LNCaP clone FGC (cell line): ENCODE measurements around the gene SLC20A1.

Experiments
- DNase-seq: peaks from one replicate; pipeline ENCODE4 v3.0.0-alpha.2; 2011; ENCODE audit warnings: low read depth
- H3K4me3 ChIP-seq: 2 replicates; pipeline ENCODE4 v1.5.1; 2011; ENCODE audit warnings: mild to moderate bottlenecking, low read depth, low read length, control low read depth
- CTCF ChIP-seq: IDR thresholded peaks from 2 replicates; pipeline ENCODE4 v1.5.1; 2012; ENCODE audit warnings: mild to moderate bottlenecking; ENCODE audit not compliant: control insufficient read depth, insufficient read depth; ENCODE audit errors: extremely low read depth

The SLC20A1 gene

GRCh38 chr2:112645310-112646101 is at the start of gene SLC20A1:
Gene SLC20A1, plus strand, starts transcription at chr2:112645939. Its CDS starts 890 bp downstream, at chr2:112646829.
- no peak for TF ChIP-seq CTCF
- peak; percentile 54 for DNase-seq
- H3K4me3 ChIP-seq, result peak within 1 kb of the TSS; percentile 80

DNA sequence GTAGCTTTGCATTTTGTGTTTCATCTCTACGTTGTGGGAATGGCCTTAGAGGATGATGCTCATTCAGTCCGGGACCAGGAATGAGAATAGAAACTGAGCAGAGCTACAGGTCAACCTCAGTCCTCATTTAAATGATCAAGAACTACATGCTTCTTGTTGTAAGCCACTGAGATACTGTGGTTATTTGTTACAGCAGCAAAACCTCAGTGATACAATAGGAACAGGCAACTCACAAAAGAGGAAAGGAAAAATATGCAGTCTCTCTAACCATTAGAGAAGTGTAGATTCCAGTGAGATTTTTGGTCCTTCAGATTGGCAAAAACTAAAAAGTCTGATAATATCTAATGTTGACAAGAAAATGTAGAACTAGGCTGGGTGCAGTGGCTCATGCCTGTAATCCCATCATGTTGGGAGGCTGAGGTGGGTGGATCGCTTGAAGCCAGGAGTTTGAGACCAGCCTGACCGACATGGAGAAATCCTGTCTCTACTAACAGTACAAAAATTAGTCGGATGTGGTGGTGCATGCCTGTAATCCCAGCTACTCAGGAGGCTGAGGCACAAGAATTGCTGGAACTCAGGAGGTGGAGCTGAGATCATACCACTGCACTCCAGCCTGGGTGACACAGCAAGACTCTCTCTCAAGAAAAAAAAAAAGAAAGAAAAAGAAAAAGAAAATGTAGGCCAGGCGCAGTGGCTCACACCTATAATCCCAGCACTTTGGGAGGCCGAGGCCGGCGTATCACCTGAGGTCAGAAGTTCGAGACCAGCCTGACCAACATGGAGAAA is 48.0 kb upstream of the SLC20A1 start:
- TF ChIP-seq CTCF, result no peak
- H3K4me3 ChIP-seq, result no peak overlapping the region
- no peak for DNase-seq

DNA sequence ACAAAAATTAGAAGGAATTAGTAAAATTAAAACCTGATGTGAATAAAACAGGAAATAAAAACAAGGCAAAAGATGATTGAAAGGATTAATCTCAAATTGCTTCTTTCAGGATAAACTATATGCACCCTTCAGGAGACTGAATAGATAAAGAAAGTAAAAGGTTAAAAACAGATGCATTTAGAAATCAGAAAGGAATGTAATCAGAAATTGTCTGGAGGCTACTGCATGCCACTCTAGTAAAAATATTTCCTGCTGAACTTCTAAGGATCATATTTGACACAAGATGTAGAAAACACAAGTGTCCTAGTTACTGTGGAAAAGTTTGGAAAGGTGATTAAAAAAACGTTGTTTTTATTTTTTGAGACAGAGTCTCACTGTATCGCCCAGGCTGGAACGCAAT is 45.1 kb upstream of the SLC20A1 start:
- no peak for TF ChIP-seq CTCF
- no peak overlapping the region for H3K4me3 ChIP-seq
- no peak for DNase-seq

DNA sequence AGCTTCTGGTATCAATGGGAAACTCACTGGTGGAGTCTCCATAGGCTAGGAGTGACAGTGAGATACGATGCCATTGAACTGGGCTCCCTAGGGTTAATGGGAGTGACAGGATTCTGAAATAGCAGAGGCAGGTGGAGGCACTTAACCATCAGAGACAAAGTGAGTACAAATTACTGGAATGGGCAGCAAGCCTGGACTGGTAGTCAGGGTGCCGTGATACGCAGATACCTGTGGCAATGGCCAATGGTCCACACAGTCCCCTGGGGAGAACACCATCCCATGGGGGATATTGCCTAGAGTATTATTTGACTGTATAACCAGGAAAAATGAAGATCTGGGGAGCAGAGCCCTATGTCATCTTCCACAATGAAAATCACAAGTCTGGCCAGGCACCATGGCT is 44.0 kb upstream of the SLC20A1 start:
- no peak overlapping the region for H3K4me3 ChIP-seq
- DNase-seq, result no peak
- no peak for TF ChIP-seq CTCF

- H3K4me3 ChIP-seq, result no peak overlapping the region
- no peak for DNase-seq
- TF ChIP-seq CTCF, result no peak
Measured at GRCh38 chr2:112602917-112603316, 42.8 kb upstream of the SLC20A1 start.

DNA sequence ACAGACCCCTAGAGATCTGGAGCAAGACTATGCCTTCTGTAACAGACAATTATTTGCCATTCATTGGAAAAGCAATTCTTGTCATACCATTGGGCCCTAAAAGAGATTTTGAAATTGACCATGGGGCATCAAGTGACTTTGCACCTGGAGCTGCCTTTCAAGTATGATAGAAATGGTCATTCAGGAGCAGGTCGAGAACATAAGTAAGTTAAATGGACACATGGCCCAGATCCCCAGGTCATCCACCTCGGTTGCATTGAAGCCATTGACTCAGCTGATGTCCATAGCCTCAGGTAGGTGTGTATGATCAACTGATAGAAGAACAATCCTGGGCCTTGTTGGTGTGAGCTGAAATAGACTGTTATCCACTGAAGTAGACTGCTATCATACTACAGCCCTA is 42.0 kb upstream of the SLC20A1 start:
- H3K4me3 ChIP-seq, result no peak overlapping the region
- TF ChIP-seq CTCF, result no peak
- DNase-seq, result no peak
